ENCODE data around the gene PPIP5K2. TPM values are rescaled to one million over a fixed set of nuclear protein-coding genes. Genes with fewer than 3 reads are reported as not detected.

Gene PPIP5K2
- total RNA-seq, 1 donor from 2014 or later = 57.8 TPM

GRCh38 chr5:103247118-103247517 is 127.0 kb downstream of the PPIP5K2 start:
- Mint-ChIP-seq H3K9me3 (ENCODE audit: low read depth) (no peaks in the 10 kb centered on the region), H3K27ac (ENCODE audit: unreplicated experiment) (no peak overlapping the region), H3K27me3 (ENCODE audit: low read depth) (no peaks in the 10 kb centered on the region), H3K4me1 (ENCODE audit: low read depth) (no peaks in the 10 kb centered on the region), H3K4me3 (ENCODE audit: unreplicated experiment) (no peak overlapping the region), H3K36me3 (ENCODE audit: low read depth) (no peaks in the 10 kb centered on the region)
- TF ChIP-seq CTCF (IDR thresholded peaks at IDR 0.05) = no peak
- no peak for DNase-seq (ENCODE audit: low spot score)

- Mint-ChIP-seq H3K36me3 (ENCODE audit: low read depth) (no peaks in the 10 kb centered on the region), H3K9me3 (ENCODE audit: low read depth) (no peaks in the 10 kb centered on the region), H3K4me1 (ENCODE audit: low read depth) (no peaks in the 10 kb centered on the region), H3K4me3 (ENCODE audit: unreplicated experiment) (no peak overlapping the region), H3K27ac (ENCODE audit: unreplicated experiment) (no peak overlapping the region), H3K27me3 (ENCODE audit: low read depth) (no peaks in the 10 kb centered on the region)
- no peak for TF ChIP-seq CTCF (IDR thresholded peaks at IDR 0.05)
- DNase-seq (ENCODE audit: low spot score) = no peak
Measured at GRCh38 chr5:103249068-103249467, 129.0 kb downstream of the PPIP5K2 start.

- Mint-ChIP-seq H3K9me3 (ENCODE audit: low read depth) (no peaks in the 10 kb centered on the region), H3K27me3 (ENCODE audit: low read depth) (no peaks in the 10 kb centered on the region), H3K4me1 (ENCODE audit: low read depth) (peaks cover 11% of the 10 kb centered on the region), H3K4me3 (ENCODE audit: unreplicated experiment) (no peak overlapping the region), H3K27ac (ENCODE audit: unreplicated experiment) (no peak overlapping the region), H3K36me3 (ENCODE audit: low read depth) (no peaks in the 10 kb centered on the region)
- no peak for TF ChIP-seq CTCF (IDR thresholded peaks at IDR 0.05)
- DNase-seq (ENCODE audit: low spot score) = no peak
Measured at GRCh38 chr5:103254921-103255320, 134.8 kb downstream of the PPIP5K2 start.

- Mint-ChIP-seq H3K4me1 (ENCODE audit: low read depth) (peaks cover 17% of the 10 kb centered on the region), H3K27me3 (ENCODE audit: low read depth) (no peaks in the 10 kb centered on the region), H3K9me3 (ENCODE audit: low read depth) (no peaks in the 10 kb centered on the region), H3K36me3 (ENCODE audit: low read depth) (no peaks in the 10 kb centered on the region), H3K27ac (ENCODE audit: unreplicated experiment) (no peak overlapping the region), H3K4me3 (ENCODE audit: unreplicated experiment) (no peak overlapping the region)
- no peak for DNase-seq (ENCODE audit: low spot score)
- TF ChIP-seq CTCF (IDR thresholded peaks at IDR 0.05) = no peak
Measured at GRCh38 chr5:103255691-103256090, 135.6 kb downstream of the PPIP5K2 start.

- H3K27ac Mint-ChIP-seq (ENCODE audit: unreplicated experiment) = no peak overlapping the region
- DNase-seq (ENCODE audit: low spot score) = no peak
- H3K9me3 Mint-ChIP-seq (ENCODE audit: low read depth) = no peaks in the 10 kb centered on the region
- no peak overlapping the region for H3K4me3 Mint-ChIP-seq (ENCODE audit: unreplicated experiment)
- no peaks in the 10 kb centered on the region for H3K27me3 Mint-ChIP-seq (ENCODE audit: low read depth)
- peak; percentile 42 for TF ChIP-seq CTCF (IDR thresholded peaks at IDR 0.05)
- peaks cover 22% of the 10 kb centered on the region for H3K4me1 Mint-ChIP-seq (ENCODE audit: low read depth)
- H3K36me3 Mint-ChIP-seq (ENCODE audit: low read depth) = no peaks in the 10 kb centered on the region
Measured at GRCh38 chr5:103256178-103256577, 136.1 kb downstream of the PPIP5K2 start.

Measured in chondrocyte (in vitro differentiated cells).